ENCODE measurements around the gene CHD1L. TPM values are rescaled to one million over a fixed set of nuclear protein-coding genes. Genes with fewer than 3 reads are reported as not detected.
A peak's percentile ranks its signal among the peaks of the same experiment; 100 is the strongest.

CHD1L gene
- total and polyA plus RNA-seq, 2 of the 4 experiments (the other 2 are of a cell fraction) = 31.2 to 47.5 TPM

GRCh38 chr1:147273409-147274336, 31.2 kb downstream of the CHD1L start (continued):
- TF ChIP-seq RFX5 (IDR thresholded peaks at IDR 0.05; ENCODE audit: low read depth, low read length) (no peak), NFE2L2 (IDR thresholded peaks at IDR 0.05; ENCODE audit: low read depth, low read length) (no peak), MXI1 (IDR thresholded peaks at IDR 0.05; ENCODE audit: borderline replicate concordance, low read depth, low read length) (peak; percentile 64; the same call in 1 of the 2 replicates), POLR2A (IDR thresholded peaks at IDR 0.05; ENCODE audit: low read depth, low read length) (no peak), RAD21 (IDR thresholded peaks at IDR 0.05; ENCODE audit: low read length) (peak; percentile 73)

- intact Hi-C loops (cut with micrococcal nuclease) (no loop called here), dilution Hi-C loops (cut with HindIII; ENCODE audit: low sequenced_read_pairs, unreplicated experiment) (no loop called here), in situ Hi-C loops (cut with MboI; ENCODE audit: low sequenced_read_pairs) (loop anchor here (25.0 kb wide), 1 partner anchor 105 kb away; no protein-coding TSS in a partner anchor)
- no peak overlapping the region for H4K91ac ChIP-seq (ENCODE audit: insufficient read depth, low read depth, low read length)
- no peak overlapping the region for H2BK120ac ChIP-seq (ENCODE audit: low read depth, low read length)
- DNase-seq (no peak), ATAC-seq (ENCODE audit: low read depth) (no peak)
- H2BK20ac ChIP-seq (ENCODE audit: low read depth, low read length) = no peak overlapping the region
- H4K8ac ChIP-seq (ENCODE audit: low read depth in 2 of 2, low read length in 2 of 2) = no peak overlapping the region
- no peak overlapping the region for H3K27ac ChIP-seq (ENCODE audit: insufficient read depth, low read length)
- H3K14ac ChIP-seq (replicated peaks; ENCODE audit: low read depth, low read length) = no peak overlapping the region
- no peak overlapping the region for H2AFZ ChIP-seq (replicated peaks; ENCODE audit: low read length, poor library complexity)
- no TSS peak for BruUV-seq (replicated peaks)
- H3K4me1 ChIP-seq (ENCODE audit: control insufficient read depth, insufficient read depth, low read length) = no peaks in the 10 kb centered on the region
- POLR2A ChIA-PET (ENCODE audit: unreplicated experiment) = no interaction called here
- TF ChIP-seq RAD21 (IDR thresholded peaks at IDR 0.05; ENCODE audit: low read length) (no peak), NFE2L2 (IDR thresholded peaks at IDR 0.05; ENCODE audit: low read depth, low read length) (no peak)
- H2AK9ac ChIP-seq (replicated peaks; ENCODE audit: low read depth, low read length, poor library complexity) = no peak overlapping the region
- no peaks in the 10 kb centered on the region for H3K9me3 ChIP-seq (ENCODE audit: control insufficient read depth, insufficient read depth, low read length)
- no peak overlapping the region for H4K5ac ChIP-seq (ENCODE audit: low read depth, low read length)
- H3K9me1 ChIP-seq (ENCODE audit: insufficient read depth, low read length) = peaks cover 2% of the 10 kb centered on the region; the same call in 1 of the 2 replicates
- no peaks in the 10 kb centered on the region for H3K27me3 ChIP-seq (ENCODE audit: control insufficient read depth, insufficient read depth, low read length)
- WGBS, 2 experiments (ENCODE audit: extremely low coverage in 2 of 2, insufficient read length in 1 of 2) = no CpG with 5 or more reads among the region's 5 CpGs
- H2AK5ac ChIP-seq (ENCODE audit: low read depth, low read length) = no peak overlapping the region
- H3K23ac ChIP-seq (ENCODE audit: low read depth, low read length) = no peak overlapping the region
- CTCF ChIA-PET = interaction anchor here (1.4 kb wide), 1 partner anchor 8 kb away, joined by 3 read pairs; no protein-coding TSS in a partner anchor
- H4K20me1 ChIP-seq (ENCODE audit: insufficient read depth, low read length) = no peaks in the 10 kb centered on the region
- no peak overlapping the region for H3K4me2 ChIP-seq (ENCODE audit: low read depth, low read length)
- no peak overlapping the region for H2BK15ac ChIP-seq (ENCODE audit: low read depth, low read length)
- peaks cover 23% of the 10 kb centered on the region for H3K36me3 ChIP-seq (ENCODE audit: control insufficient read depth, insufficient read depth, low read length)
- no peak overlapping the region for H3K18ac ChIP-seq (ENCODE audit: low read depth, low read length)
- H3K4me3 ChIP-seq (ENCODE audit: insufficient read depth, low read depth, low read length) = no peak overlapping the region
- H3K79me1 ChIP-seq (ENCODE audit: low read depth in 1 of 2, low read length in 2 of 2) = peaks cover 5 to 6% of the 10 kb centered on the region in 2 experiments; a peak in 2 of 4 replicates
- H2BK5ac ChIP-seq (ENCODE audit: low read depth, low read length, poor library complexity, severe bottlenecking) = no peak overlapping the region
- no peak overlapping the region for H3K4ac ChIP-seq (ENCODE audit: low read depth, low read length)
- no peak overlapping the region for H3K56ac ChIP-seq (ENCODE audit: extremely low read depth, insufficient read depth, low read length)
- no peak overlapping the region for H3K9ac ChIP-seq (ENCODE audit: low read depth, low read length)
Measured at GRCh38 chr1:147281950-147282349, 39.5 kb downstream of the CHD1L start.

Data from IMR-90 (cell line).